ENCODE results near the gene CELF4. TPM values are rescaled to one million over a fixed set of nuclear protein-coding genes. Genes with fewer than 3 reads are reported as not detected.

CELF4 gene
- total and polyA plus RNA-seq, 10 donors = 0.46 to 3.5 (median 0.78) TPM

DNA sequence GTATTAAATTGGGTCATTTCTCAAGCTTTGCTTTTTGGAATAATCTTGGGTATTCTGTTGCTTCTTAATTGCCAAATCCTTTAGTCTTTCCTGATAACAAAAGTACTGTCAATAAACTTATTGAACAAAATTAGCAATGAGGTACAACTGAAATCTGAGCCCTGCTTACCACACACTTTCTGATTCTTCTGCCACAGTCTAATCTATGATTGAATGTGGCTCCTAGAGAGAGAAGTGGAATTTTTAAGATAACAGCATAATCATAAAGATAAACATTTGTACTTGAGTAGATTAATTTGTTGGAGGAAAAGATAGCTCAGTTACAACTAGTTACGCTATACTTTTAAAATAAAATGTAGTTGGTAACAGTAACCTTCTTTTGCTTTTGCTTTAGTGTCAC is 354.8 kb downstream of the CELF4 start:
- Histone ChIP-seq H3K4me3 (no peak overlapping the region), H3K27me3 (replicated peaks in 1 of 7) (no peaks in the 10 kb centered on the region), H3K36me3 (no peaks in the 10 kb centered on the region), H3K4me1 (no peaks in the 10 kb centered on the region), H3K9me3 (peaks cover 0 to 20% (median 15%) of the 10 kb centered on the region in 8 donors), H3K27ac (no peak overlapping the region)
- no peak for DNase-seq
- intact Hi-C loops (cut with DNase I; ENCODE audit: low total_unique reads) = no loop called here
- TF ChIP-seq POLR2A (IDR thresholded peaks at IDR 0.05) (no peak), POLR2AphosphoS5 (IDR thresholded peaks at IDR 0.05) (no peak)
- TF ChIP-seq, protein P1, sequence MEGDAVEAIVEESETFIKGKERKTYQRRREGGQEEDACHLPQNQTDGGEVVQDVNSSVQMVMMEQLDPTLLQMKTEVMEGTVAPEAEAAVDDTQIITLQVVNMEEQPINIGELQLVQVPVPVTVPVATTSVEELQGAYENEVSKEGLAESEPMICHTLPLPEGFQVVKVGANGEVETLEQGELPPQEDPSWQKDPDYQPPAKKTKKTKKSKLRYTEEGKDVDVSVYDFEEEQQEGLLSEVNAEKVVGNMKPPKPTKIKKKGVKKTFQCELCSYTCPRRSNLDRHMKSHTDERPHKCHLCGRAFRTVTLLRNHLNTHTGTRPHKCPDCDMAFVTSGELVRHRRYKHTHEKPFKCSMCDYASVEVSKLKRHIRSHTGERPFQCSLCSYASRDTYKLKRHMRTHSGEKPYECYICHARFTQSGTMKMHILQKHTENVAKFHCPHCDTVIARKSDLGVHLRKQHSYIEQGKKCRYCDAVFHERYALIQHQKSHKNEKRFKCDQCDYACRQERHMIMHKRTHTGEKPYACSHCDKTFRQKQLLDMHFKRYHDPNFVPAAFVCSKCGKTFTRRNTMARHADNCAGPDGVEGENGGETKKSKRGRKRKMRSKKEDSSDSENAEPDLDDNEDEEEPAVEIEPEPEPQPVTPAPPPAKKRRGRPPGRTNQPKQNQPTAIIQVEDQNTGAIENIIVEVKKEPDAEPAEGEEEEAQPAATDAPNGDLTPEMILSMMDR (IDR thresholded peaks at IDR 0.05 in 8 of 11, conservative IDR thresholded peaks at IDR 0.05 in 3 of 11) = no peak
- WGBS, 5 donors = 86 to 97% (median 94%) methylated on average over 1 of the region's 1 CpG

DNA sequence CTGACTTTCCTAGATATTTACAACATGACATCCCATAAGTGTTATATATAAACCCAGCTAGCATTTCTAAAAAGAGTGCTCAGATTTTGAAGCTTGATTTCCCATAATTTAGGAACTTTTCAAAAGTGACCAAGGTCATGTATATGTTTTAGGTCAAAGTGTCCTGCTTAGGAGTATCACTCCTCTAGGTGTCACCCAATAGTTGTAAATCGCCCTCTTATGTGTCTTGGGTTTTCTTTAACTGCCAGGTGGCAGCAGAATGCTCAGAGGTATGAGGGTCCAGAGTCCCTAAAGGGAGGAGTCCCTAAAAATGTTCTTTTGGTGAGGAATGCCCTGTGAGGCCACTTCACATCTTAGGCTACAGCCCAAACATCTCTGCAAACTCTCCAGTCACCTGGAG is 358.3 kb downstream of the CELF4 start:
- intact Hi-C loops (cut with DNase I; ENCODE audit: low total_unique reads) = no loop called here
- 69 to 89% (median 83%) methylated on average over 1 of the region's 1 CpG for WGBS, 5 donors
- no peak overlapping the region for H3K4me3 ChIP-seq
- no peaks in the 10 kb centered on the region for H3K4me1 ChIP-seq
- DNase-seq = no peak
- TF ChIP-seq POLR2A (IDR thresholded peaks at IDR 0.05) = no peak
- no peak for TF ChIP-seq POLR2AphosphoS5 (IDR thresholded peaks at IDR 0.05)
- H3K27ac ChIP-seq = no peak overlapping the region
- peaks cover 0 to 29% (median 24%) of the 10 kb centered on the region in 8 donors for H3K9me3 ChIP-seq
- H3K27me3 ChIP-seq (replicated peaks in 1 of 7) = no peaks in the 10 kb centered on the region
- no peaks in the 10 kb centered on the region for H3K36me3 ChIP-seq

DNA sequence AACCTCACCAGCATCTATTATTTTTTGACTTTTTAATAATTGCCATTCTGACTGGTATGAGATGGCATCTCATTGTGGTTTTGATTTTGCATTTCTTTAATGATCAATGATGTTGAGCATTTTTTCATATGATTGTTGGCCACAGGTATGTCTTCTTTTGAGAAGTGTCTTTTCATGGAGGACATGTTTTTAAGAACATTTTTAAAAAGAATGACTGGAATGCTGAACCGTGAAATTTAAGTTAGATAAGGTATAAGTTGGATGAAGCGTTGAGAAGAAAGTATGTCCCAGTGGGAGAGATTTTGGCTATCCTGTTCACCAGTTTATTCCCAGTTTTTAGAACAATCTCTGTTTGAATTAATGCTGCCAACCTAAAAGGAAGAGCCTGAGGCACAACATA is 365.9 kb downstream of the CELF4 start:
- no peak for DNase-seq
- Histone ChIP-seq H3K27ac (no peak overlapping the region), H3K27me3 (replicated peaks in 1 of 7) (no peaks in the 10 kb centered on the region), H3K9me3 (peaks cover 0 to 64% (median 33%) of the 10 kb centered on the region in 8 donors), H3K36me3 (no peaks in the 10 kb centered on the region), H3K4me1 (no peaks in the 10 kb centered on the region), H3K4me3 (no peak overlapping the region)
- TF ChIP-seq POLR2A (IDR thresholded peaks at IDR 0.05) (no peak), POLR2AphosphoS5 (IDR thresholded peaks at IDR 0.05) (no peak)
- TF ChIP-seq, protein P1 (IDR thresholded peaks at IDR 0.05 in 8 of 11, conservative IDR thresholded peaks at IDR 0.05 in 3 of 11) = no peak
- WGBS, 5 donors = 89 to 95% (median 93%) methylated on average over 2 of the region's 2 CpGs
- intact Hi-C loops (cut with DNase I; ENCODE audit: low total_unique reads) = no loop called here

All from spleen (tissue), 11 donors.